Muscle layer of colon (tissue), 2 donors: ENCODE data around the gene CAPN10.
A peak's percentile ranks its signal among the peaks of the same experiment; 100 is the strongest.

Source experiments
- H3K27ac ChIP-seq: one replicate; pipeline ENCODE4 v1.7.0; 2013; ENCODE audit warnings: low read depth, mild to moderate bottlenecking, low read length, moderate library complexity
- H3K27me3 ChIP-seq, 2 donors: one replicate each; pipeline ENCODE4 v1.7.0; 2013; ENCODE audit warnings: low read length in 2 of 2, mild to moderate bottlenecking in 2 of 2; ENCODE audit not compliant: insufficient read depth in 2 of 2, control insufficient read depth in 1 of 2
- H3K36me3 ChIP-seq: one replicate; pipeline ENCODE4 v1.7.0; 2013; ENCODE audit warnings: mild to moderate bottlenecking, low read length; ENCODE audit not compliant: insufficient read depth
- H3K4me1 ChIP-seq: one replicate; pipeline ENCODE4 v1.7.0; 2013; ENCODE audit warnings: mild to moderate bottlenecking, low read length; ENCODE audit not compliant: insufficient read depth
- H3K4me3 ChIP-seq, 2 donors: one replicate each; pipeline ENCODE4 v1.7.0; 2013; ENCODE audit warnings: low read length in 2 of 2, low read depth in 1 of 2, mild to moderate bottlenecking in 1 of 2, moderate library complexity in 1 of 2
- H3K9ac ChIP-seq: one replicate; pipeline ENCODE4 v1.7.0; 2013; ENCODE audit warnings: low read length
- H3K9me3 ChIP-seq: one replicate; pipeline ENCODE4 v1.7.0; 2013; ENCODE audit warnings: mild to moderate bottlenecking, low read length
- donor health status: abdominal sarcoma.
- donor health status: Adenocarcinoma of cecum.

CAPN10 gene

DNA sequence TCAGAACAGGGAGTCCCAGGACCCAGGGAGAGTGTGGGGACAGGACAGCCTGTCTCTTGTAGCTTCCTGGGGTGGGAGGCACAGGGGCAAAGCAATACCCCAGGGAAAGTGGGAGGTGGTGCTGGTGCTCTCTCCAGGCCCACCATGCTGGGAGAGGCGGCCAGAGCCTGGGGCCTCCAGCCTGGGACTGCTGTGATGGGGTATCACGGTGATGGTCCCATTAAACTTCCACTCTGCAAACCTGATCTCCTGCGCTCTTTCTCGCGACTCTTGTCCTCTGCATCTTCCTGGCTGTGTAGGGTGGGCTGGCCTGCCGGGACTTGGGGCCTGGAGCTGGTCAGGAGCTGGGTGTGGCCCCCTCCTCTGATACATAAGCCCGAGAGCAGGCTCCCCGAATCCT lies 8.0 kb upstream of the CAPN10 start:
- Histone ChIP-seq H3K27me3 (no peaks in the 10 kb centered on the region), H3K4me1 (peaks cover 7% of the 10 kb centered on the region), H3K36me3 (peaks cover 26% of the 10 kb centered on the region), H3K9me3 (no peaks in the 10 kb centered on the region), H3K27ac (no peak overlapping the region), H3K9ac (no peak overlapping the region), H3K4me3 (no peak overlapping the region)

DNA sequence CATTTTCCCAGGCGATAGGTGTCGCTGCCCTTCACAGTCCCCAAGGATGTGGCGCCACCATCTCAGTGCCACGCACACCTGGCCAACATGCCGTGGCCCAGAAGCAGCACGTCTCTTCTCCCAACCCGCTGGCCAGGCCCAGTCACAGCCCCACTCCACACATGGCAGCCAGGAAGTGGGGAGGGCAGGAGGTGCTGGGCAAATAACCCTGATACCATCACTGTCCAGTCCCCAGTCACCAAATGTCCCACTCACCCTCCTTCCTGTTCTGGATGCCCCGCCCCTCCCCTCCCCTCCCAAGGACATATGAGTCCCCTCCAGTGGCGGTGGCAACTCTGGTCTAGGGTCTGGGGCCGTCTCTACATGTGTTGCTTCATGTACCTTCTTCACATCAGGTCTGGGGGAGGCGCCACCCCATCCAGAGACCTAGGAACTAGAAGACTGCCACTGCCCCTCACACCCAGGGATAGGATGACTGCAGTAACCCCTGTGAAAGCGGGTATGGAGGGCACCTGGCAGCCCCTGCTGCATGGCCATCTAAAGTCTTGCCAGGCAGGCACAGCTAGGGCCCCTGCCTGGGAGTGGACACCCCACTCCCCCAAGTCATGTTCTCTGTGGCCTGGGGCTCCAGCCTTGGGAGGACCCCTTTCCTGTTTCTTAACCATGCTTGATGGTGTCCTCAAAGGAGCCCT lies 7.3 kb upstream of the CAPN10 start:
- peaks cover 23% of the 10 kb centered on the region for H3K36me3 ChIP-seq
- H3K9ac ChIP-seq = no peak overlapping the region
- peaks cover 7% of the 10 kb centered on the region for H3K4me1 ChIP-seq
- H3K4me3 ChIP-seq = no peak overlapping the region
- H3K9me3 ChIP-seq = no peaks in the 10 kb centered on the region
- no peak overlapping the region for H3K27ac ChIP-seq
- no peaks in the 10 kb centered on the region for H3K27me3 ChIP-seq

DNA sequence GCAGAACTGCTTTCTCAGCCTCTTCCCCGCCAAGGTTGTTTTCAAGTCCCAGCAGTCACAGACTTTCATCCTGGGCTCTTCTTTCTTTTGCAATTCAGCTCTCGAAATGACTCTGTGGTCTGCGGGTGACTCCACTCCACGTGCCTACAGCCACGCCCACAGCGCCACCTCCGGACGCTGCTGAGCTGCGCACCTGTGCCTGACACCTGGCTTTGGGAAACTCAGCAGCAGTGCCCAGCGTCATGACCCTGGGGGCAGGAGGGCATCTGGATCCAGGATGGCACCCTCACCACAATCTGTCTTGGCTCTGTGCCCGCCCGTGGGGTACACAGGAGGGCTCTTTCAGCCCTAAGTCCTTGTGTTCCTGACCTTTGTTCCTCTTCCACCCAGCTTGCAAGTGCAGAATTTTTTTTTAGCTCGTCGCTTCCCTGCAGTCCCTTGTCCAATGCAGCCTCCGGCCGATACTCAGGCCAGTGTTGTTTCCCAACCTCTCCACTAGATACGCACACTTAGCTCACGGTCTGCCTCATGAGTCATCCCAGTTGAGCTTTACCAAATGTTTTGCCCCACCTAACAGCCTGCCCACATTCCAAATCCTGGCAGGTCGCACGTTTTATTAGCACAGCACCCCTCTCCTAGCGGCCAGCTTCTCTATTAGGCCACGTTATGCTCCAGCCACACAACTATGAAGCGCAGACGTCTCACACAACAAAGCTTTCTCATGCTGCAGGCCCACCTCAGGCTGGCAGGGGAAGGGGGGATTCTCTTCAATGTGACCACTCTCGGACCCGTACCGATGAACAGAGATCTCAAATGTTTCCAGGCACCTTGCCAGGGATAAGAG lies 6.5 kb upstream of the CAPN10 start:
- H3K36me3 ChIP-seq = peaks cover 15% of the 10 kb centered on the region
- H3K27me3 ChIP-seq = no peaks in the 10 kb centered on the region
- H3K4me3 ChIP-seq = no peak overlapping the region
- no peak overlapping the region for H3K27ac ChIP-seq
- no peak overlapping the region for H3K9ac ChIP-seq
- peaks cover 15% of the 10 kb centered on the region for H3K4me1 ChIP-seq
- H3K9me3 ChIP-seq = no peaks in the 10 kb centered on the region

DNA sequence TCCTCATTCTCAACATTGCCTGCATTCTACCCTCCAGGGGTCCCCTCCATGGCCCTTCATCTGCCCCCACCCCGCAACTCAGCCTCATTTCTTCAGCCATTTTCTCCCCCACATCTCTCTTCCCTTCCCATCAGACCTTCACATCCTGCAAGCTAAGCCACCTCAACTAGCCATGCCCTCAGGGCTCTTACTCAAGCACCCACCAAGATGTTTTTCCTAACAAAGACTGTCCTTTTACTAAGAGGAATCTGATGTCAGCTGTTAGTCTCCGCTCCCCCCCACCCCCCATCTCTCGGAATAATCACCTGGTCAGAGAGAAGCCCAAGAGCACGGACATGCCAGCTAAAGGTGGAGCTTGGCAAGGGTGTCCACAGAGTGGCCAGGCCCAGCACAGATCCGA lies 4.7 kb upstream of the CAPN10 start:
- no peaks in the 10 kb centered on the region for H3K27me3 ChIP-seq
- no peak overlapping the region for H3K9ac ChIP-seq
- no peak overlapping the region for H3K4me3 ChIP-seq
- peaks cover 23% of the 10 kb centered on the region for H3K4me1 ChIP-seq
- no peaks in the 10 kb centered on the region for H3K9me3 ChIP-seq
- peaks cover 7% of the 10 kb centered on the region for H3K36me3 ChIP-seq
- H3K27ac ChIP-seq = no peak overlapping the region

DNA sequence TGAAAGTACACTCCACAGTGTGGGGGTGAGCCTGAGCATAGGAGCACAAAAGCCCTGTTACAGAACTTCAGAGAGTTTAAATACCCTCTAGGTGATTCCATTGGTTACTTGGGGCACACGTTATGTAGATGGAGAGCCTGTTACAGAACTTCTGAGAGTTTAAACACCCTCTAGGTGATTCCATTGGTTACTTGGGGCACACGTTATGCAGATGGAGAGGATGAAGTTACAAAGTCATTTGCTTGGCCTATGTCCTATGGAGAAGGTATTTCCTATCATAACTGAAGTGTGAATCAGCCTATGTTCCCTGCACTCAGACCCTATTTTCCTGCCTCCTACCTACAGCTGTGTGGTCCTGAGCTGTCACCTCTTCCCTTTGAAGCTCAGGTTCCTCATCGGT lies 3.8 kb upstream of the CAPN10 start:
- Histone ChIP-seq H3K27me3 (no peaks in the 10 kb centered on the region), H3K9me3 (no peaks in the 10 kb centered on the region), H3K4me1 (peaks cover 29% of the 10 kb centered on the region), H3K9ac (no peak overlapping the region), H3K27ac (no peak overlapping the region), H3K4me3 (no peak overlapping the region), H3K36me3 (peaks cover 2% of the 10 kb centered on the region)

DNA sequence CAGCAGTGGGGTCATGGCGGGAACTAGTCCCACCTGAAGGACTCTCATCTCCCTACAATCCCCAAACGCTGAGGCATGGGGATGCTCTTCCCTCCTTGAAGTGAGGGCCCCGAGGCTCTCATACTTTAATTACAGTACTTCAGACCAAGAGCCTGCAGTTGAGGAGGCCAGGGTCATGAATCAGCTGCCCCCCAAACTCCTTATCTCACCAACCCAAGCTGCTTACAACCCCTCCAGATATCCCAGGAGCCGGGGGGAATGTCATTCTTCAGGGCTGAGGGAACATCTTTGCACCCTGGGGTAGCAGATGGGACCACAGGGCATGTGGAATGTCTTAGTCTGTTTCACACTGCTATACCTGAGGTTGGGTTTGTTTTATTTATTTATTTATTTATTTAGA lies 2.8 kb upstream of the CAPN10 start:
- peaks cover 39% of the 10 kb centered on the region for H3K4me1 ChIP-seq

DNA sequence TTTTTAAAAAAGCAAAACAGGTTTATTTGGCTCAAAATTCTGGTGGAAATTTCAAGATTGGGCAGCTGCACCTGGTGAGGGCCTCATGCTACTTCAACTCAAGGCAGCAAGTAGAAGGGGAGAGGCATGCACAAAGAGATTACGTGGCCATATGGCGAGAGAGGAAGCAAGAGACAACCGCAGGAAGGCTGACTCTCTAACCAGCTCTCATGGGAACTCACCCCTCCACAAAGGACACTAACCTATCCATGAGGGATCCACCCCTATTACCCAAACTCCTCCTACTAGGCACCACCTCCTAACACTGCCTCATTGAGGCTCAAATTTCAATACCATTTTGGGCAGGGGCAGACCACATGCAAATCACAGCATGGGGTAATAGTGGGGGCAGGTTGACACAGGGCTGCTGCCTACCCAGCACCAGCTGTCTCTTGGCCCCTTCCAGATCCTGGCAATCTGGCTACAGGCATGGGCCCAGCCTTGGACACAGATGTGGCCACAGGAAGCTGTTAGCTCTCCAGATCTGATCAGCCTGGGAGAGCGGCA lies 2.0 kb upstream of the CAPN10 start:
- Histone ChIP-seq H3K27me3 (no peaks in the 10 kb centered on the region), H3K36me3 (peaks cover under 1% of the 10 kb centered on the region), H3K4me1 (peaks cover 40% of the 10 kb centered on the region), H3K27ac (no peak overlapping the region), H3K9me3 (no peaks in the 10 kb centered on the region), H3K9ac (no peak overlapping the region), H3K4me3 (peak overlapping the region in 1 of 2 donors; percentile 94)

More for the DNA sequence above, 2.8 kb upstream of the CAPN10 start:
- Histone ChIP-seq H3K27ac (no peak overlapping the region), H3K9me3 (no peaks in the 10 kb centered on the region), H3K4me3 (no peak overlapping the region), H3K9ac (no peak overlapping the region), H3K36me3 (no peaks in the 10 kb centered on the region), H3K27me3 (no peaks in the 10 kb centered on the region)

DNA sequence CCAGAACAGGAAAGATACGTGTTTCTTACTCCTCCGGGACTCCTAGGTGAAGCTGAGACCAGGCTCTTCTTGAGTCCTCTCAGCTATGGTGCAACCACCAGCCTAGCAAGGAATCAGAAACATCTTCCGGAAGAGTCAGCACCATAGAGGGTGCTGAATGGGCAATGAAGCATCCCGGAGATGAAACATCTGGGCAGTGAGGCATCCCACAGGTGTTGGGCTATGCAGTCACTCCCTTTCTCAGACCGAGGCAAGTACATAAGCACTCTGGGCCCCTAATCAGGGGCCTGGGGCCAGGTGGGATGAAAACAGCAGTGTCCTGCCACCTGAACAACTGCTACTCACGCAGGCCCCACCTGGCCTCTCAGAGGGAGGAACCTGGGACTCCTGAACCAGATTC lies 1.4 kb upstream of the CAPN10 start:
- no peaks in the 10 kb centered on the region for H3K27me3 ChIP-seq
- H3K36me3 ChIP-seq = peaks cover 6% of the 10 kb centered on the region
- peak overlapping the region; percentile 97 for H3K9ac ChIP-seq
- H3K4me3 ChIP-seq = peak overlapping the region; percentile 83 to 94
- no peak overlapping the region for H3K27ac ChIP-seq
- no peaks in the 10 kb centered on the region for H3K9me3 ChIP-seq
- H3K4me1 ChIP-seq = peaks cover 37% of the 10 kb centered on the region

DNA sequence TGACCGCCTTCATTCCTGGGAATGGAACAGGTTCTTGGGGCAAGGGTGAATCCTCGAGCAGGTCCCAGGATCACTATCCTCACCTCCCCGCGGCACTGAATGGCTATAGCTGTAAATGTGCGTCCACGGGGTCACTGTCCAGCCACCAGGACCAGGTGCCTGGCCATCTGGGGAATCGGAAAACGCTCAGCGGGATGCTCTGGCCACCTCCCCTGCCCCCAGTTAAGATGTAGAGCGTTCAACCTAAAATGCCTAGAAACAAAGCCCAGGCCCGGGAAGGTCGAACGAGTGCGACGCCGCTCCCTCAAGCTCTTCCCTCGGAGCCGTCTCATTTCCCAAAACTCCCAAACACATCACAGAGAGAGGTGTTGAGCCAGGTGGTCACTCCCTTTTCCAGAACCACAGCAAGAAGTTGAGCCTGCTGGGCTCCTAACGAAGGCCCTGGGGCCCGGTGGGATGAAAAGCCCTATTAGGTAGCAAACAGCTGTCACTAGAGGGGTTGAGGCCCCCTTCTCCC lies 795 bp upstream of the CAPN10 start:
- Histone ChIP-seq H3K4me1 (peaks cover 33% of the 10 kb centered on the region), H3K27me3 (no peaks in the 10 kb centered on the region), H3K9ac (peak overlapping the region; percentile 97), H3K9me3 (no peaks in the 10 kb centered on the region), H3K4me3 (peak overlapping the region; percentile 83 to 94), H3K36me3 (peaks cover 9% of the 10 kb centered on the region), H3K27ac (peak overlapping the region; percentile 91)

DNA sequence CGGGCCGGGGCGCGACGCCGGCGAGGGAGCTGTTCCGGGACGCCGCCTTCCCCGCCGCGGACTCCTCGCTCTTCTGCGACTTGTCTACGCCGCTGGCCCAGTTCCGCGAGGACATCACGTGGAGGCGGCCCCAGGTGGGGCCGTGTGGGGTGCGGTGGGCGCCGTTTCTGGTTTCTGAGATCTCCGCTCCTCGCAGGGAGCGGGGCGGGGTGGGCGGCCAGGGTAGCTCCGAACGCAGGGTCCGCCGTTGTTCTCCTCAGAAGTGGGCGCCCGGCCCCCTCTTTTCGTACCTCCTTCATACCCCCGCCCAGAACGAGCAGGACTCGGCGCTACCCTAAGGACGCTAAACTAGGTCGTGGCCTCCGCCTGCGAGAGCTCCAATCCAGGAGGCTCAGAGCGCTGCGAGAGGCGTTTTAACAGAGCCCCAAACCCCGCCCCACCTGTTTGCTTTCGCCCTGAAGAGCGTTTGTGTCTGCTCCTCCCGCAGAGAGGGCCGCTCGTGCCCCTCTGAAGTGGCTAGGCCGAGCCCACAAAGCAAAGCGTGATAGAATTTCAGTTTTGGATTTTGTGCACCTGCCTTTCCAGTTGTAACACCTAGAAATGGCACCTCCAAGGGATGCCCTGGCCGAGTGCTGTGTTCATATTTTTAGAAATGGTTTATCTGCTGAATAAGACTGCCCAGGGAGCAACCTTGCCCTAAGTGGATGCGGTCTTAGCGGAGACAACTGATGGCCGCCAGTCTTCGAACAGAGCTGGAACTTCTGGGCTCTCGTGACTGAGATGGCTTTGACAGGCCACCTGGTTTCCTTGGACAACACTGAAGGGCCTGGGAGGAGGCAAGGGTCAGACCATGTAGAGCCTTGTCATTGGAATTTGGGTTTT lies 626 bp downstream of the CAPN10 start:
- peak overlapping the region; percentile 86 for H3K9ac ChIP-seq
- H3K4me3 ChIP-seq = peak overlapping the region; percentile 83 to 94
- no peaks in the 10 kb centered on the region for H3K27me3 ChIP-seq
- no peaks in the 10 kb centered on the region for H3K9me3 ChIP-seq
- H3K36me3 ChIP-seq = peaks cover 18% of the 10 kb centered on the region
- peaks cover 33% of the 10 kb centered on the region for H3K4me1 ChIP-seq
- H3K27ac ChIP-seq = peak overlapping the region; percentile 91
